NCI-H2171 (cell line): Measurements from ENCODE around the gene DUSP8.
"Not testable (repeated sequence)": the region's sequence is repeated elsewhere in the genome, so short reads cannot be mapped to it uniquely, and the experiment has no call there.

ENCODE experiments used
- DNase-seq: peaks from one replicate; lab custom pipeline; 2025; lab: John Stamatoyannopoulos, UW

DUSP8 gene

DNA sequence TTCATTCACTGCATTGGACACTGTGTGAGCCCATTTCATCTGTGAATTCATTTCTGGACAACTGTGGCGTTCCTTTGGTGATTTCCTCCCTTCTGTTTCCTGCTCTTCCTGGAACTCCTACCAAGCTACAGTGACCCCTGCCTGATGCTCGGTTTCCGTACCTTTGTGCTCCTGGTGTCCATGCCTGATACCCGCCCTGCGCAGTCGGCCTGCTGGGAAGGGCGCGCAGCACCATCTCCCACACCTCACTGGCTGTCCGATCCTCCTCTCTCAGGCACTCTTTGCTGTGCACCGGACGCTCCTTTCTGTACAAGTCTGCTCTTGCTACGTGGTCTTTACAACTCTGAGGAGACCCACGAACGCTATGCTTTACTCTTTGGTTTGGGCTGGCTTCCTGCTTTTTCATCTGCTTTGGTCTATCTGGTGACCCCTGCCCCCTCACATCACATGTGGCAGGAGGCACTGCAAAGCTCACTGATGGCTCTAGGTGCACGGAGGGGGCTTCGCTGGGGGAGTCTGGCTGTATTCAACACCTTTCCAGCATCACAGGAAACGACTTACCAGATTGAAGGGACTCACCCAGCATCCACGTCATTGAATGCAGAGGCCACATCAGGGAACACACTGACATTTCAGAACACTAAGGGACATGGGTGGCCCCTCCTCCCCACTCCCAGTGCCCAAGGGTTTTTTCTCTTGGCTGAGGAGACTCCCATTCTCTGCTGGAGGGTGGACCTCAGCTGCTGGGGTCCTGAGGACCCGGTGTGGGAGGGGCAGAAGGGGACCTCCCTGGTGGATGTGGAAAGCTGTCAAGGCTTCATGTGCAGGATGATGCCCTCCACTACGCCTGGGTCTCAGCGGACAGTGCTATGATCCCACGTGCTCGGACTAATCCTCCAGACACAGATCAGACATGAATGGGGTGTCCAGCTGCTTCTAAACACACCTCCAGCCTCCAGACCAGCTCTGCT is 58.5 kb downstream of the DUSP8 start:
- no peak for DNase-seq

DNA sequence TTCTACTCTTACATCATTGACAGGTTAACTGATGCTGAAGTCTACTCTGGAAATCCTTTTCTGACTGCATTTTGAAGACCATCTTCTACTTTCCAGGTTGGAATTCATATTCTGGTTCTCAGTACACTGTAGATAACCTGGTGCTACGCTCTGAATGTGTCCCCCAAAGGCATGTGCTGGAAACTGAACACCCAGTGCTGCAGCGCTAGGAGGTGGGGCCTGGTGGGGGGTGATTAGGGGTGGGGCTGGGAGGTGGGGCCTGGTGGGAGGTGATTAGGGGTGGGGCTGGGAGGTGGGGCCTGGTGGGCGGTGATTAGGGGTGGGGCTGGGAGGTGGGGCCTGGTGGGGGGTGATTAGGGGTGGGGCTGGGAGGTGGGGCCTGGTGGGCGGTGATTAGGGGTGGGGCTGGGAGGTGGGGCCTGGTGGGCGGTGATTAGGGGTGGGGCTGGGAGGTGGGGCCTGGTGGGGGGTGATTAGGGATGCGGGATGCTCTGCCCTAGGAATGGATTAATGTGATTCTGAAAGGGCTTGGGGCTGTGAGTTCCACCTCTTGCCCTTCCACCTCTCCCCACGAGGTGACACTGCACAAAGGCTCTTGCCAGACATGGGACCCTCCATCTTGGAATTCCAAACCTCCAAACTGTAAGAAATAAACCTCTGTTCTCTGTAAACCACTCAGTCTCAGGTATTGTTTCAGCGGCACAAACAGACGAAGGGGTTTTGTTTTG is 59.4 kb downstream of the DUSP8 start:
- DNase-seq, result not testable (repeated sequence)

GRCh38 chr11:1511937-1512496 is 60.1 kb downstream of the DUSP8 start:
- no peak for DNase-seq

DNA sequence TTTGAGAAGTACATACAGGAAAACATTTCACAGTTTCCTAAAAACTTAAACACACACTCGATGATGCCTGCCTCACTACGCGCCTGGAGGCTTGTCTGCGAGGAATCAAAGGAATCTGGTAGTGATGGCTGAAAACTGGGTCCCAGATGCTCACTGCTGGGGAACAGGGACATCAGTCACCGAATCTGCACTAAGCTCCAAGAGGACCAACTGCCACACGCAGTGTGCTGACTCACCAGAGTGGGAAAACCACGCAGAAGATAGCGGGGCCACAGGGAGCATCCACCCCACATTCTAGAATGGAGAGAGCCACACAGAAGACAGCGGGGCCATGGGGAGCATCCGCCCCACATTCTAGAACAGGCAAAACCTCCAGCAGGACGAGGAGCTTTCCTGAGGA is 61.1 kb downstream of the DUSP8 start:
- DNase-seq, result no peak

- DNase-seq, result not testable (repeated sequence)
Measured at GRCh38 chr11:1510351-1510750, 61.7 kb downstream of the DUSP8 start.

- no peak for DNase-seq
Measured at GRCh38 chr11:1509626-1510255, 62.3 kb downstream of the DUSP8 start.

DNA sequence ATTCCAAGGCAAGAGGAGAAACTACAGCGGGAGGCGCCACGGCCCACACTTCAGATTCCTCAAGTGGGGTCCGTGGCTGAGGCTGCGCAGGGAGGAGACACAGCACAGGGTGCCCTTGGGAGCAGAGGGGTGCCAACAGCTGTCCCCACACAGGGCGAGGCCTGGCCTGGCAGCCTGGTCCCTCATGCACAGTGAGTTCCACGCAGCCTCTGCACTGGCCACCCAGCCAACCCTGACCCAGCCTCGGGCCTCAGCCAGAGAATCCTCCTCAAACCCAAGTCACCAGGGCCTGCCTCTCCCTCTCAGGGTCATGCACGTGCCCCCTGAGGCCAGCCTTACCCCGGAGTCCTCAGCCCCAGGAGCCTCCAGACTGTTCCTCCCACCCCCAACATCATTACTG is 63.1 kb downstream of the DUSP8 start:
- no peak for DNase-seq

- no peak for DNase-seq
Measured at GRCh38 chr11:1508491-1508891, 63.6 kb downstream of the DUSP8 start.

- DNase-seq, result no peak
Measured at GRCh38 chr11:1507381-1508140, 64.5 kb downstream of the DUSP8 start.

- no peak for DNase-seq
Measured at GRCh38 chr11:1506981-1507380, 65.1 kb downstream of the DUSP8 start.

DNA sequence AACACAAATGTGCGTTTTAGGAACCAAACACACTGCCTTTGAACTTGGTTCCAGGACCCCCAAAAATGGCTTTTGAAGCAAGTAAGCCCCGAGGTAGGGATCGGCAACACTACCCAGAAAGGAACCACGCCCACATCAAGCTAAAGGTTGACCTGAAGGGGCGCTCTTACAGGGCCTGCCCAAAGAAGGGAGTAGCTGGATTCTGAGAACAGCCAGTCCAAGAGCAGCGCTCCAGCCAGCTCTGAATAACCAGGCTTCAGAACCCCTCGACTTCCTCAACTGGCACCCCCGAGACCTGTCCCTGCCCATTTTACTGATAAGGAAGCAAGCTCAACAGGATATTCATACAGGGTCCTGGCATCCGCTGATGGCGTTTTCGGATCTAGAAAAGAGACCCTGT is 66.6 kb downstream of the DUSP8 start:
- DNase-seq, result no peak

DNA sequence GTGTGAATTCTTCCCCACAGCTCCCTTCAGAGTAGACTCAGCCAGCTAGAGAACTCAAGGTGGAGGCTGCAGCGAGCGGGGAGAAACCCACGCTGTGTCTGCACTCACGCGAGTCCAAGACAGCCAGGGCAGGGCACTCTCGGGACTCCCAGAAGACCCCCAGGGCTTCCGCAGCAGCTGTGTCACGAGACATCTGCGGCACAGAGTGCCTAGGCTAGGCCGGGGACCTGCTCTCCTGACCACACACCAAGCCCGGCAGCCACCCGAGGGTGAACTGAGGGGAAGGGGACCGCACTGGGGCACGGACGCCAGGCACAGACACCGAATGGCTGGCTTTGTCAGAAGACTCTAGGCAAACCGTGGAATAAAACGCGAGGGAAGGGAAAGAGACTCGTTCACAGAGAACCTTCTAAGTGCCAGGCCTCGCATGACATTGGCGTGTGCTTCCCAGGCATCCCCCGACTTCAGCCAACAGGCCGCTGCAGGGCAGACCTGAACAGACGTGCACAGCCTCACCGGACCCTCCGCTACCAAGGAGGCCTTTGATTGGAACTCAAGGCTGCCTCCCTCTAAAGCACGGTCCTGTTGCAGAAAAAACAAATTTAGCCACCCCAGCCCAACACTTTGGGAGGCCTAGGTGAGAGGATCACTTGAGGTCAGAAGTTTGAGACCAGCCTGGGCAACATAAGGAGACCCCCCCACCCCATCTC is 67.3 kb downstream of the DUSP8 start:
- no peak for DNase-seq

DNA sequence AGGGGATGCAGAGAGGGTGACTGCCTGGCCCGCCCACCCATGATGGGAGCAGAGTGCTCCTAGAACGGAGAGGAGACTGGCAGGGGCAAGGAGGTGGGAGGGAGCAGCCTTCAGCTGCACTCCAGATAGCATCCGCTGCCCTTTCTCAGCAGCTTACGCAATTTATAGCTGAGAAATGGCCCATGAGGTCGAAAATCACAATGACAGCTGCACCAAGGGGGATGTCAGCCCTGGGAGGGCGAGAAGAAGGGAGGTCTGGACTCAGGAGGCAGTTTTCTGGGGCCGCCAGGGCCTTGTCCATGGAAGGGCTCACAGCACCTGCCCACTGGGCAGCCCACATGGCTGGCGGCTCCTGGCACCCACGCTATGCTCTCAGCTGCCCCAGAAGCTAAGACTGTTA is 67.9 kb downstream of the DUSP8 start:
- no peak for DNase-seq
